Ishikawa (cell line): ENCODE measurements around the gene TPM2.

Experiments
- EGR1 ChIP-seq: IDR thresholded peaks from 2 replicates; pipeline ENCODE4 v1.6.1; 2012
- FOXM1 ChIP-seq: IDR thresholded peaks from 2 replicates; pipeline ENCODE4 v1.6.1; 2012; ENCODE audit warnings: low read depth, borderline replicate concordance
- NFIC ChIP-seq: IDR thresholded peaks from 2 replicates; pipeline ENCODE4 v1.6.1; 2012
- RAD21 ChIP-seq: IDR thresholded peaks from 2 replicates; pipeline ENCODE4 v1.6.1; 2012; ENCODE audit warnings: low read depth
- TAF1 ChIP-seq: IDR thresholded peaks from 2 replicates; pipeline ENCODE4 v1.6.1; 2012; ENCODE audit warnings: low read depth, mild to moderate bottlenecking
- YY1 ChIP-seq: IDR thresholded peaks from 2 replicates; pipeline ENCODE4 v1.6.1; 2012; ENCODE audit warnings: low read depth
- ZBTB7A ChIP-seq: IDR thresholded peaks from 2 replicates; pipeline ENCODE4 v1.6.1; 2012; ENCODE audit warnings: low read depth
- TF ChIP-seq, protein P1 (sequence below): IDR thresholded peaks from 2 replicates; pipeline ENCODE4 v1.6.1; 2012
- TF ChIP-seq, protein P2 (sequence below): IDR thresholded peaks from 2 replicates; pipeline ENCODE4 v1.6.1; 2012; ENCODE audit warnings: low read depth, mild to moderate bottlenecking
- TF ChIP-seq, protein P3 (sequence below): IDR thresholded peaks from 2 replicates; pipeline ENCODE4 v1.6.1; 2012

- TF ChIP-seq TAF1 (no peak), FOXM1 (no peak), ZBTB7A (no peak; the same call in 1 of the 2 replicates), EGR1 (no peak), NFIC (no peak), RAD21 (no peak), YY1 (no peak)
- TF ChIP-seq, protein P1, sequence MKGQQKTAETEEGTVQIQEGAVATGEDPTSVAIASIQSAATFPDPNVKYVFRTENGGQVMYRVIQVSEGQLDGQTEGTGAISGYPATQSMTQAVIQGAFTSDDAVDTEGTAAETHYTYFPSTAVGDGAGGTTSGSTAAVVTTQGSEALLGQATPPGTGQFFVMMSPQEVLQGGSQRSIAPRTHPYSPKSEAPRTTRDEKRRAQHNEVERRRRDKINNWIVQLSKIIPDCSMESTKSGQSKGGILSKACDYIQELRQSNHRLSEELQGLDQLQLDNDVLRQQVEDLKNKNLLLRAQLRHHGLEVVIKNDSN, result no peak
- TF ChIP-seq, protein P2, sequence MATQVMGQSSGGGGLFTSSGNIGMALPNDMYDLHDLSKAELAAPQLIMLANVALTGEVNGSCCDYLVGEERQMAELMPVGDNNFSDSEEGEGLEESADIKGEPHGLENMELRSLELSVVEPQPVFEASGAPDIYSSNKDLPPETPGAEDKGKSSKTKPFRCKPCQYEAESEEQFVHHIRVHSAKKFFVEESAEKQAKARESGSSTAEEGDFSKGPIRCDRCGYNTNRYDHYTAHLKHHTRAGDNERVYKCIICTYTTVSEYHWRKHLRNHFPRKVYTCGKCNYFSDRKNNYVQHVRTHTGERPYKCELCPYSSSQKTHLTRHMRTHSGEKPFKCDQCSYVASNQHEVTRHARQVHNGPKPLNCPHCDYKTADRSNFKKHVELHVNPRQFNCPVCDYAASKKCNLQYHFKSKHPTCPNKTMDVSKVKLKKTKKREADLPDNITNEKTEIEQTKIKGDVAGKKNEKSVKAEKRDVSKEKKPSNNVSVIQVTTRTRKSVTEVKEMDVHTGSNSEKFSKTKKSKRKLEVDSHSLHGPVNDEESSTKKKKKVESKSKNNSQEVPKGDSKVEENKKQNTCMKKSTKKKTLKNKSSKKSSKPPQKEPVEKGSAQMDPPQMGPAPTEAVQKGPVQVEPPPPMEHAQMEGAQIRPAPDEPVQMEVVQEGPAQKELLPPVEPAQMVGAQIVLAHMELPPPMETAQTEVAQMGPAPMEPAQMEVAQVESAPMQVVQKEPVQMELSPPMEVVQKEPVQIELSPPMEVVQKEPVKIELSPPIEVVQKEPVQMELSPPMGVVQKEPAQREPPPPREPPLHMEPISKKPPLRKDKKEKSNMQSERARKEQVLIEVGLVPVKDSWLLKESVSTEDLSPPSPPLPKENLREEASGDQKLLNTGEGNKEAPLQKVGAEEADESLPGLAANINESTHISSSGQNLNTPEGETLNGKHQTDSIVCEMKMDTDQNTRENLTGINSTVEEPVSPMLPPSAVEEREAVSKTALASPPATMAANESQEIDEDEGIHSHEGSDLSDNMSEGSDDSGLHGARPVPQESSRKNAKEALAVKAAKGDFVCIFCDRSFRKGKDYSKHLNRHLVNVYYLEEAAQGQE, result no peak
- TF ChIP-seq, protein P3, sequence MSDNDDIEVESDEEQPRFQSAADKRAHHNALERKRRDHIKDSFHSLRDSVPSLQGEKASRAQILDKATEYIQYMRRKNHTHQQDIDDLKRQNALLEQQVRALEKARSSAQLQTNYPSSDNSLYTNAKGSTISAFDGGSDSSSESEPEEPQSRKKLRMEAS, result no peak
Measured at GRCh38 chr9:35691334-35691650, 1.6 kb upstream of the TPM2 start.
